AG04449 (cell line): ENCODE data around the gene MAP3K7.

Experiments
- CTCF ChIA-PET: fragments of 350-600 bp; formaldehyde crosslinking; extraction: SDS; loops from one replicate; lab custom pipeline; 2021; ENCODE audit warnings: antibody characterized with exemption; lab: Yijun Ruan, JAX
- POLR2A ChIA-PET: fragments of 400-600, 350-600 bp; formaldehyde crosslinking; extraction: SDS; loops from one replicate; lab custom pipeline; 2020; ENCODE audit warnings: antibody characterized with exemption, inconsistent platforms; lab: Yijun Ruan, JAX
- DNase-seq: peaks from one replicate; pipeline ENCODE4 v3.0.0-alpha.2; 2010; ENCODE audit warnings: low read depth, low spot score
- H3K4me3 ChIP-seq: 2 replicates; pipeline ENCODE4 v1.5.1; 2011; ENCODE audit warnings: low read depth, mild to moderate bottlenecking, control low read depth, low read length
- TF ChIP-seq, protein P1 (sequence below): IDR thresholded peaks from one replicate; pipeline ENCODE4 v1.5.1; 2011; ENCODE audit warnings: mild to moderate bottlenecking, moderate library complexity, low read length, control low read depth, inconsistent platforms; ENCODE audit not compliant: insufficient read depth; ENCODE audit errors: missing control alignments

The MAP3K7 gene

DNA sequence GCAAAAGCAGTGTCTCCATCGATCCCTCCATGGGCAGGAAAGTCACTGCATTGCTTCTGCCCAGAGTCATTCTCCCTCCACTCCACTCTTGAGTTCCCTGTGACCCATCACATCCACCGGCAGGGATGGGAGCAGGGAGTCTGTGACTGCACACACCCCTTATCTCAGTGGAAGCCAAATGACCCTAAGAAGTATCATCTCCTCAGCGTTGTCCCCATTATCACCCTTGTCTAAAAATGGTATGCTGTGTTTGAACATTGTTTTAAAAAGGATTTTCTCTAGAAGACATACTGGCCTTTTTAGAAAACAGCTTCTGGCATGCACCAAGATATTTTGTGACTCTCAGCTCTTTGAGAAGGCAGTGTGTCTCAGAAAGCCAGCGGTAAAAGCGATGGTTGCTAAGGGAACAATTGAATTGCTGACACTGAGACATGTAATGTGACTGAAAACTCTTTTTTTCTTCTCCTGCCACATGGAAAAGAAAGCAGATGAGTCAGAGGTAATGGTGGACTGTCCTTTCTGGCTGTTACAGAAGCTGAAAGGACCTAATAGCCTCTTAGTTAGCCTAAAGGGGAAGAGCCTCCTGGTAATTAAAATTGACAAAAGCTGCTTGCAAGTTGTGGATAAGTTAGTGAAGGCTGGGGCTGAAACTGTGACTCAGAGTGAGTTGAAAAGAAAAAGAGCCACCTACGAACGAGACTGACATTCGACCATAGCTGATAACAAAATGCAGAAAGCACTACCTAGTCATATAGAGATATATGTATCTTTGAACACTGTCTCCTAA lies 120.5 kb downstream of the MAP3K7 start:
- no peak for DNase-seq
- ChIA-PET POLR2A (no interaction called here), CTCF (interaction anchor here (1.2 to 1.6 kb wide), 3 partner anchors 10 to 526 kb away, joined by 3 to 9 read pairs (median 4); no protein-coding TSS in a partner anchor)
- TF ChIP-seq, protein P1, sequence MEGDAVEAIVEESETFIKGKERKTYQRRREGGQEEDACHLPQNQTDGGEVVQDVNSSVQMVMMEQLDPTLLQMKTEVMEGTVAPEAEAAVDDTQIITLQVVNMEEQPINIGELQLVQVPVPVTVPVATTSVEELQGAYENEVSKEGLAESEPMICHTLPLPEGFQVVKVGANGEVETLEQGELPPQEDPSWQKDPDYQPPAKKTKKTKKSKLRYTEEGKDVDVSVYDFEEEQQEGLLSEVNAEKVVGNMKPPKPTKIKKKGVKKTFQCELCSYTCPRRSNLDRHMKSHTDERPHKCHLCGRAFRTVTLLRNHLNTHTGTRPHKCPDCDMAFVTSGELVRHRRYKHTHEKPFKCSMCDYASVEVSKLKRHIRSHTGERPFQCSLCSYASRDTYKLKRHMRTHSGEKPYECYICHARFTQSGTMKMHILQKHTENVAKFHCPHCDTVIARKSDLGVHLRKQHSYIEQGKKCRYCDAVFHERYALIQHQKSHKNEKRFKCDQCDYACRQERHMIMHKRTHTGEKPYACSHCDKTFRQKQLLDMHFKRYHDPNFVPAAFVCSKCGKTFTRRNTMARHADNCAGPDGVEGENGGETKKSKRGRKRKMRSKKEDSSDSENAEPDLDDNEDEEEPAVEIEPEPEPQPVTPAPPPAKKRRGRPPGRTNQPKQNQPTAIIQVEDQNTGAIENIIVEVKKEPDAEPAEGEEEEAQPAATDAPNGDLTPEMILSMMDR, result no peak
- no peak overlapping the region for H3K4me3 ChIP-seq

DNA sequence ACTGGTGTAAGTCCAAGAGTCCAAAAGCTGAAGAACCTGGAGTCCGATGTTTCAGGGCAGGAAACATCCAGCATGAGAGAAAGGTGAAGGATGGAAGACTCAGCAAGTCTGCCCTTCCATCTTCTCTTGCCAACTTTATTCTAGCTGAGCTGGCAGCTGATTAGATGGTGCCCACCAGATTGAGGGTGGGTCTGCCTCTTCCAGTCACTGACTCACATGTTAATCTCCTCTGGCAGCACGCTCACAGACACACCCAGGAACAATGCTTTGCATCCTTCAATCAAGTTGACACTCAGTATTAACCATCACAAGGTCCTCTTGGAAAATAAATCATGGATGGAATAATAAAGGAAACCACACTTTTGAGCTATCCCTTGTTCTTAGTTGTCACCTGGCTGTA lies 121.2 kb downstream of the MAP3K7 start:
- POLR2A ChIA-PET, result no interaction called here
- TF ChIP-seq, protein P1, result no peak
- CTCF ChIA-PET, result interaction anchor here (1.2 to 1.6 kb wide), 3 partner anchors 11 to 525 kb away, joined by 3 to 9 read pairs (median 4); no protein-coding TSS in a partner anchor

GRCh38 chr6:90464507-90464906 lies 122.4 kb downstream of the MAP3K7 start:
- H3K4me3 ChIP-seq, result no peak overlapping the region
- DNase-seq, result no peak
- TF ChIP-seq, protein P1, result no peak
- ChIA-PET POLR2A (no interaction called here), CTCF (no interaction called here)

More for the DNA sequence above, 121.2 kb downstream of the MAP3K7 start:
- no peak overlapping the region for H3K4me3 ChIP-seq
- no peak for DNase-seq

DNA sequence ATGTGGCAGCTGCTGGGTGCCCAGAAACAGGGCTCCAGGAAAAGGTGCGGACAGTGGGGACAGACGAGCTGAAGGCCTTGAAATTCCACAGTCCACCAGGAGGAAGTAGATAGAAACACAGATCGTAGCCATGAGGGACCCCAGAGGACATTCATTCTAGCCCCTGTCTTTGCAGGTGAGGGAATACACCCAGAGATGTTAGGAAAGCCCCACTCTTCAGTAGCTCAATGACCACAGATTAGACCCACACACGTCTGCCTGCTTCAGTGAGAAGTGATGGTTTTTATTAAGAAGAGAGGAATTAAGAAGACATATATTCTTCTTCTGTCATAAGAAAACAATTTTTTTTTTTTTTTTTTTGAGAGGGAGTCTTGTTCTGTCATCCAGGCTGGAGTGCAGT lies 123.0 kb downstream of the MAP3K7 start:
- DNase-seq, result no peak
- H3K4me3 ChIP-seq, result no peak overlapping the region
- CTCF ChIA-PET, result no interaction called here
- POLR2A ChIA-PET, result no interaction called here
- TF ChIP-seq, protein P1, result no peak
